GM19467 (cell line): ENCODE data around the gene USP22.

Source experiments
- ATAC-seq: cut with Tn5 transposase; IDR thresholded peaks from one replicate; pipeline ENCODE4 v1.9.1; 2021; ENCODE audit warnings: mild to moderate bottlenecking, moderate library complexity; ENCODE audit not compliant: unreplicated experiment

Gene USP22

GRCh38 chr17:20960871-20961270, 81.9 kb downstream of the USP22 start:
- no peak for ATAC-seq

- ATAC-seq = no peak
Observed at GRCh38 chr17:20955427-20956323, 87.1 kb downstream of the USP22 start.

- no peak for ATAC-seq
Observed at GRCh38 chr17:20954794-20955193, 88.0 kb downstream of the USP22 start.

- ATAC-seq = no peak
Observed at GRCh38 chr17:20952183-20952582, 90.6 kb downstream of the USP22 start.
